ENCODE results near the gene SRP9.

Gene SRP9, protein sequence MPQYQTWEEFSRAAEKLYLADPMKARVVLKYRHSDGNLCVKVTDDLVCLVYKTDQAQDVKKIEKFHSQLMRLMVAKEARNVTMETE

GRCh38 chr1:225777583-225778336 lies at the start of gene SRP9:
Gene SRP9, plus strand, starts transcription at chr1:225777826. Its CDS starts 115 bp downstream, at chr1:225777941.
- DNase-seq (ENCODE audit: low read depth in 2 of 2) = peak; percentile 98

- DNase-seq (ENCODE audit: low read depth in 2 of 2) = no peak
Observed at GRCh38 chr1:225731491-225731890, 46.1 kb upstream of the SRP9 start.

DNA sequence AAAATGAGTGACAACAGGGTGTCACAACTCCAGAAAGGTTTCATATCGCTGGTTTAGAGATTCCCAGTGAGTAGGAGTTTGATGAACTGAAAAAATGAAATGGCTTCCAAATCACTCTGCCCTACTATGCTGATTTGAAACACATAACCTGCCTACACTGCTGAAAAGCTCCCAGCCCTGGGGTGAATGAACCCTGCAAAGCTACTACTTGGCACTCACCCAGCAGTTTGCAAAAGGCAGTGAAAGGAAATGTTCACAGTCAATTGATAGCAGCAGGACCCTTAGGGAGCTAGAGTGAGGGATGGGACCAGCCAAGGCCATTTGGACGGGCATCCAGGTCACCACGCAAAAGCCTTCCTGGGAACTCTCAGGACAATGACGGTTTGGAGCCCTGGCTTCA lies 44.4 kb upstream of the SRP9 start:
- DNase-seq (ENCODE audit: low read depth in 2 of 2) = no peak

DNA sequence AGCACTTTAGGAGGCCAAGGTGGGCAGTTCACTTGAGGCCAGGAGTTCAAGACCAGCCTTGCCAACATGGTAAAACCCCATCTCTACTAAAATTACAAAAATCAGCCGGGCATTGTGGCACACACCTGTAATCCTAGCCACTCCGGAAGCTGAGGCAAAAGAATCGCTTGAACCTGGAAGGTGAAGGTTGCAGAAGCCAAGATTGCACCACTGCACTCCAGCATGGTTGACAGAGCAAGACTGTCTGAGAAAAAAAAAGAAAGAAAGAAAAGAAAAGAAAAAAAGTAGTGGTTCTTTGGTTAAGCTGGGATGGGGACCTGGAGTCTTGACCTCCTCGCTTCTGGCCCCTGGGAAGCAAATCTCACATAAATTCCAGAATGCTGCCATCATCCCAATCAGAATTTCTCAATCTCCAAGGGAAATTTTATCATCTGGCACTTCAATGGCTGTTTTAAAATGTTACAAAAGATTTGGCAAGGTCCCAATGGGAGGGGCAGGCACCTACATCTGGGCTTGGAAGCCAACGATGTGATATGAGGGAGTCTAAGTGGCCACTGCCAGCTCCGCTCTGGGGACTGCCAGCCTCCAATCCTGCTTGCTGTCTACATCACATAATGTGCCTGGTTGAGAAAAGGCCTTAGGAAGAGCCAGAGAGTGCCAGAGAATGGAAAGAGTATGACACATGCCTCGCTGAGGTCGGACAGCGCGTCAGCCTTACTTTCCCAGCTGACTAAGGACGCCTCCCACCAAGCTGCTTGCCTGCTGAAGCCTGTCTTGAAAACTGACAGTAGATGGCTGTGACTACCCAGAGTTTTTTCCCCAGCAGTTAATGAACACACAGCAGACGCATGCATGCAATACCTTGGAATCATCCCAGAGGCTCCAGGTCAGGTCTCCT lies 42.1 kb upstream of the SRP9 start:
- DNase-seq (ENCODE audit: low read depth in 2 of 2) = no peak

- DNase-seq (ENCODE audit: low read depth in 2 of 2) = no peak
Observed at GRCh38 chr1:225736437-225737098, 41.1 kb upstream of the SRP9 start.

- no peak for DNase-seq (ENCODE audit: low read depth in 2 of 2)
Observed at GRCh38 chr1:225737161-225737560, 40.5 kb upstream of the SRP9 start.

GRCh38 chr1:225737866-225738265 lies 39.8 kb upstream of the SRP9 start:
- no peak for DNase-seq (ENCODE audit: low read depth in 2 of 2)

DNA sequence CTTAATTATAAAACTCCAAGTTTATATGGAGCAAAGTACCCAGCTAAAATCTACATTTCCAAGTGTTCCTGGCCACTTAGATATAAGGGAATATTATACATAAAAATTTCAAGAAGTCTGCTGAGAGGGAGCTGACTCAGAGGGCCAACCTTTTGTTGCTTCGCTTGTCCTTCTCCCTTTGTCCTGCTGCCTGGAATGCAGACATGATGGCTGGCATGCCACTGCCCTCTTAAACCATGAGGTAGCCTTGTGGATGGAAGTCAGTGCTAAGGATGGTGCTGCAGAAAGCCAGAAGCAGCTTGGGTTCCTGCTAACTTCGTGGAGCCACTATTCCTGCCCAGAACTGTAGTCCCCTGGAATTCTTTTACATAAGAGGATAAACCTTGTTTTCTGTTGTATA lies 38.9 kb upstream of the SRP9 start:
- DNase-seq (ENCODE audit: low read depth in 2 of 2) = no peak

- no peak for DNase-seq (ENCODE audit: low read depth in 2 of 2)
Observed at GRCh38 chr1:225739542-225740107, 38.0 kb upstream of the SRP9 start.

- DNase-seq (ENCODE audit: low read depth in 2 of 2) = no peak
Observed at GRCh38 chr1:225744745-225745144, 32.9 kb upstream of the SRP9 start.

DNA sequence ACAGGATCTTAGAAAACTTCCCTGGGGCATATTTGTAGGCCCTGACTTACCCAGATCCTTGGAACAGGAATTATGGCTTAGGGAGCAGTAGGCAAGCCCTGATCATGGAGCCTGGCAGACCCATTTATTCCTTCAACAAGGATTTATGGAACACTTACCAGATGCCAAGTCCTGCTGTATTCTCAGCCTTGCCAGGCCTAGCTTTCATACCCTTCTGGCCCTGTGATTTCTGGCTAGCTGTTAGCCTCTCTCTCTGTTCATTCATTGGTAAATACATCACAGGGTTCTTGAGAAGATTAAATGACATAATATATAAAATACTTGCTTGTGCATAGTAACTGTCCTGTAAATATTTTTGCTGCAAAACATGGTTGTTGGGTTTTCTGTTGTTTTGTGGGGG lies 32.4 kb upstream of the SRP9 start:
- DNase-seq (ENCODE audit: low read depth in 2 of 2) = no peak

GRCh38 chr1:225746361-225747179 lies 31.1 kb upstream of the SRP9 start:
- DNase-seq (ENCODE audit: low read depth in 2 of 2) = no peak

DNA sequence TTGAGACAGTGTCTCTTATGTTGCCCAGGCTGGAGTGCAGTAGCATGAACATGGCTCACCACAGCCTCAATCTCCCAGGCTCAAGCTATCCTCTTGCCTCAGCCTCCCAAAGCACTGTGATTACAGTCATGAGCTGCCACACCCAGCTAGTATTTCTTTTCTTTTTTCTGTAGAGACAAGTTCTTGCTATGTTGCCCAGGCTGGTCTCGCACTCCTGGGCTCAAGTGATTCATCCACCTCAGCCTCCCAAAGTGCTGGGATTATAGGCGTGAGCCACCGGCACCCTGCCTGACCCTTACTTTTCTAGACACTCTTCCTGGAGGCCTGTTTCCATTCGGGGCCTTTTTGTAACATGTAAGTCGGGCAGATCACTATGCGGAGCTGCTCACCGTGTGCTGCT lies 30.1 kb upstream of the SRP9 start:
- DNase-seq (ENCODE audit: low read depth in 2 of 2) = no peak

DNA sequence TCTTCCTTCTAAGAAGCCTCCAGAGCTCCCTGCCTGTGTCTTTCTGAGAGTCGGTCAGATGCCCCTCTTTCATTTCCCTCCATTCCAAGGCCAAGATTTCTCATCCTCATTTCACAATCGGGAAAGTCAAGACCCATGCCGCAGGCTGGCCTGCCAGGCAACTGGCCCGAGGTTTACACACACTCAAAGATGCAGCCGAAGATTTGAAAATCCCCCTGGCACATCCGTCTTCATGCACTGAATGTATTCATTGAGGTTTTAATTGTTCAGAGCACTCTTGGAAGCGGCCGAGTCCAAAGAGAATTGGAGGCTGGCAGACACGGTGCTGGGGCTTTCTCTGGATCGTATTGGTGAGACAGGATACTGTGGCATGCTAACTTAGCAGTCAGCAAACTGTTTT lies 29.1 kb upstream of the SRP9 start:
- no peak for DNase-seq (ENCODE audit: low read depth in 2 of 2)

DNA sequence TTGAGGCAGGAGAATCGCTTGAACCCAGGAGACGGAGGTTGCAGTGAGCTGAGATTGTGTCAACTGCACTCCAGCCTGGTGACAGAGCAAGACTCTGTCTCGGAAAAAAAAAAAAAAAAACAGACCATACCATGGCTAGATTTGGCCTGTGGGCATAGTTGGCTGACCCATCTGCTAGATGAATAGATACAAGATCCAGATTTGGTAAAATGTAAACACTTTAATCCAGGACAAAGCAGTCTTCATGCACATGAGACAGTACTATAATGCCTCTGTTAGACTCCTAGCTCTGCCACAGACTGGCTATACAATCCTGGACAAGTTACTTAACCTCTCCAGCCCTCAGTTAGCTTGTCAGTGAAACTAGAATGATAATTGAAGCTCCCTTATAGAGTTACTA lies 27.9 kb upstream of the SRP9 start:
- no peak for DNase-seq (ENCODE audit: low read depth in 2 of 2)

DNA sequence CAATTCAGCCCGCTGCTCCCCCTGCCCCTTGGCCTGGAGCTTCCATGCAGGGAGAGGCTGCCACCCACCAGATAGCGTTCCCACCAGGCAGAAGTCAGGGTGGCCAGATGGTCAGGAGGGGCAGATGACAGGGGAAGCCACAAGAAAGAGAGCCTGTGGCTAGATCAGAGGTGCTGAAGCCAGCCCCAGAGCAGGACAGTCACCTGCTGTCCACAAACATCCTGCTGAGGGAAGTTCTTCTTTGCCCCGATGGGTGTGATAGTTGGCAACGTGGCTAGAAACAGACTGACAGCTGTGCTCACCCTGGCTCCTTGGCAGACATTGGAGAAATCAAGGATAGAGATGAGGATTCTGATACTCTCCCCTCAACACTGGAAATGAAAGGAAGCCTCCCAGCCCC lies 27.2 kb upstream of the SRP9 start:
- no peak for DNase-seq (ENCODE audit: low read depth in 2 of 2)

DNA sequence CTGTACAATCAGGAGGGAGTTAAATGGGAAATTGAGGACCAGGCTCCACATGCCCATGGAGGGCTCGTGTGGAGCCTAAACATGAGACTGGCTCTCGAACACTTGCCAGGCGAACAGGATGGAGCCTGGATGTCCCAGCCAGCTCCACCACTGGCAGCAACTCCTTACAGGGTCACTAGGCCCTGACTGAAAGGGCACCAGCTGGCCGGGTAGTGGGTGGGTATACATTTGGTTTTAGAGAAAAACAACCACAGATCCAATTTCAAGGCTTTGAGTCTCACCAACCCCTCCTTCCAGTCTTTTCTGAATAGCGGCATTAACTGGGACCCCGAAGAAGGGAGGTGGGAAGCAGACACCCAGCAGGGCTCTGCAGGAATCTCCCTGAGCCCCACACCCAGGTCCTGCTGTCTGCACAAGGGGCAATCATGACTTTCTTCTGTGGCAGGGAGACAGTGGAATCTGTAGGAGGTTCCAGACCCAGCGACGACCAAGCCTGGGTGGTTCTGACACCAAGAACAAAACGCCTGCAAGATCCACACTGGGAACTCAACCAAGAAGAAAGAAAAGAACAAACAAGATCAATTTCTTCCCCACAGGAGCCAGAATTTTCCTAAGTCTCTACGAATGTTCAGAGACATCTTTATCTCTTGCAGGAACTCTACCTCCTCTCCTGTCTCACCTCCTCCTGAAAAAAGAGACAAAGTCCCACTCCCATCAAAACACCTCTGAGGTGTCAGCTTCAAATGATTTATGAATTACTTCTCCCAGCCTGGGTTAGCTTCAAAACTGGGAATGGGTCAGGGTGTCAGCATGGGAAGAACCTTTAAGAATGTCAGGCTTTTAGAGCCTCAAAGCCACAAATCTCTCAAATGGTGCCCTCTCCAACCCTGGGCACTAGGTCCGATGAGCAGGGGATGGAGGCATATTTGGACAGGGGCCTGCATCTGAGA lies 26.5 kb upstream of the SRP9 start:
- no peak for DNase-seq (ENCODE audit: low read depth in 2 of 2)

DNA sequence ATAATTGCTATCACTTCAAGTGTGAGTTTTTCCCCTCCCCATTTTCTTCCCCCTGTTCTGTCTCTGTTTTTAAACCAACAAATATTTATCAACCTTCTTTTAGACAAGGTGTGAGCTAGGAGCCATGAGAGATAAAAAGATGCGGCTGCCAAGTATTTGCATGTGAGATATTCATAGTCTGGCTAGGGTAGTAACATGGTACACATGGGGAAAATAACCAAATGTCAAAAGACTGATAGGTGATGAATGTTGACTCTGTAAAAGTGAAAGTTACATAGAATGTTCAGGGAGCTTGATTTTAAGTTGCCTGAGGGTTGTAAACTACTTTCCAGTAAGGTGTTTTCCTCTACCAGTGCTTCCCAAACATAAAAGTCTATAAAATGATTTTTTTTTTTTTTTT lies 25.4 kb upstream of the SRP9 start:
- no peak for DNase-seq (ENCODE audit: low read depth in 2 of 2)

DNA sequence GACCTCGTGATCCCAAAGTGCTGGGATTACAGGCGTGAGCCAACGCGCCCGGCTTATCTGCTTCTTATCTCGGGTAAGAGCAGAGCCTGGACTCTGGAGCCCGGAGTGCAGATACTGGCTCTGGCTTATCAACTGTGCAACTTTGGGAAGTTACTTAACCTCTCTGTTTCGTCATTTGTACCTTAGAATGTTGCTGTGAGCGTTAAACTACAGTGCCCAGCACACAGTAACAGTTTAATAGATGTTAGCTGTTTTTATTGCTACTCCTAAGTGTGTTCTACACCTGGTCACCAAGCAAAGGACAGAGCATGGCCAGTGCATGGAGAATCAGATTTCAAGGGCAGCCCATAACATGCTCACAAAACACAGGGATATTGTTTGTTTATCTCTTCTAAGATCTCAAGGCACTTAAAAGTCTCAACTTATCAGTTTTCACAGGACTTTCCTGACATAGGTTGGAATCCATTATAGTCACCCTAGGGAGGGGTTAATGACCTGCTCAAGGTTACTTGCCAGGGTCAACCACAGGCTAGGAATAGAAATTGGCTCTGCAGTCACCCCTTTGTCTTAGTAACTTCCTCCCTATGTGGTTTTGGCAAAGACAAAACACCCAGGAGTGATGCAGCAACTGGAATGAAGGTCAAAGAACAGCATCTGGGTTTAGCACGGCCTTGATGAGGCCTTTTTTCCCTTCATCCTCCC lies 22.5 kb upstream of the SRP9 start:
- DNase-seq (ENCODE audit: low read depth in 2 of 2) = no peak
